Lung microvascular endothelial cell (primary cell): ENCODE data around the gene SNX21. TPM values are rescaled to one million over a fixed set of nuclear protein-coding genes. Genes with fewer than 3 reads are reported as not detected.
"Not testable (repeated sequence)": the region's sequence is repeated elsewhere in the genome, so short reads cannot be mapped to it uniquely, and the experiment has no call there.

ENCODE experiments used
- DNase-seq, 2 donors: peaks; one replicate each; pipeline versions ENCODE4 v3.0.0 to v3.0.0-alpha.2; 2010; ENCODE audit warnings: low read depth in 2 of 2
- total RNA-seq: library from RNA; depleted of rRNA; stranded (reverse); fragments of >200 nt; gene quantifications from 2 replicates; pipeline ENCODE4 v1.2.1, GENCODE V29; 2014

The SNX21 gene
- total RNA-seq, 1 donor from 2014 or later: 11.9 TPM

- no peak for DNase-seq
Measured at GRCh38 chr20:45848969-45849582, 15.5 kb downstream of the SNX21 start.

GRCh38 chr20:45850238-45850637 is 16.6 kb downstream of the SNX21 start:
- DNase-seq: no peak

- no peak for DNase-seq
Measured at GRCh38 chr20:45850926-45851325, 17.3 kb downstream of the SNX21 start.

GRCh38 chr20:45851501-45851900 is 17.9 kb downstream of the SNX21 start:
- no peak for DNase-seq

- no peak for DNase-seq
Measured at GRCh38 chr20:45852326-45852725, 18.7 kb downstream of the SNX21 start.

- DNase-seq: no peak
Measured at GRCh38 chr20:45853484-45853883, 19.9 kb downstream of the SNX21 start.

- peak; percentile 100 for DNase-seq
Measured at GRCh38 chr20:45857114-45857881, 23.7 kb downstream of the SNX21 start, which contains the start of the genes ACOT8 and ZSWIM3. Gene ACOT8 (minus strand): TSS chr20:45857392. CDS start chr20:45857315, 77 bp downstream. Gene ZSWIM3 (plus strand): TSS chr20:45857614. CDS start chr20:45857826, 212 bp downstream.

GRCh38 chr20:45857882-45858216 is 24.2 kb downstream of the SNX21 start:
- peak in 1 of 2 donors; percentile 5 for DNase-seq

- no peak for DNase-seq
Measured at GRCh38 chr20:45859916-45860315, 26.3 kb downstream of the SNX21 start.

GRCh38 chr20:45860560-45861220 is 27.1 kb downstream of the SNX21 start:
- peak in 1 of 2 donors; percentile 20 for DNase-seq

GRCh38 chr20:45861221-45862075 is 27.8 kb downstream of the SNX21 start:
- peak; percentile 41 to 76 for DNase-seq

- no peak for DNase-seq
Measured at GRCh38 chr20:45863543-45864470, 30.2 kb downstream of the SNX21 start.

- DNase-seq: no peak
Measured at GRCh38 chr20:45866454-45866853, 32.9 kb downstream of the SNX21 start.

- no peak for DNase-seq
Measured at GRCh38 chr20:45867136-45867818, 33.7 kb downstream of the SNX21 start.

GRCh38 chr20:45867819-45868176 is 34.2 kb downstream of the SNX21 start:
- peak in 1 of 2 donors; percentile 25 for DNase-seq

GRCh38 chr20:45872626-45873025 is 39.0 kb downstream of the SNX21 start:
- DNase-seq: no peak

- no peak for DNase-seq
Measured at GRCh38 chr20:45873409-45874103, 40.0 kb downstream of the SNX21 start.

- not testable (repeated sequence) for DNase-seq
Measured at GRCh38 chr20:45874104-45874481, 40.5 kb downstream of the SNX21 start.

GRCh38 chr20:45874576-45874975 is 41.0 kb downstream of the SNX21 start:
- no peak for DNase-seq
